K562 (cell line): ENCODE results near the gene EVC. TPM values are rescaled to one million over a fixed set of nuclear protein-coding genes. Genes with fewer than 3 reads are reported as not detected.

Experiments
- ATAC-seq: fragments of 200-7000 bp; cut with Tn5 transposase; 3 replicates; pipeline ENCODE4 v1.9.1; 2020; ENCODE audit warnings: moderate library complexity
- BruUV-seq: library from RNA; stranded (reverse); fragments of 400-500 nt; replicated peaks from 2 replicates; lab custom pipeline; 2021; lab: Mats Ljungman, UMichigan
- CTCF ChIA-PET: fragments of 300-600 bp; formaldehyde crosslinking; extraction: SDS; loops from one replicate; lab custom pipeline; 2021; ENCODE audit warnings: low intra/inter-chr PET ratio; lab: Yijun Ruan, JAX
- POLR2A ChIA-PET: fragments of 300-600, 350-650 bp; sonication (Branson Sonifier 250); formaldehyde crosslinking; extraction: SDS; loops from one replicate; lab custom pipeline; 2021; ENCODE audit warnings: antibody characterized with exemption, inconsistent platforms; lab: Yijun Ruan, JAX
- DNase-seq, 4 experiments: peaks; one replicate each; pipeline versions ENCODE4 v3.0.0 to v3.0.0-alpha.2; 2011 to 2018; ENCODE audit warnings: low spot score in 3 of 4, mixed read lengths in 3 of 4; ENCODE audit errors: extremely low read depth in 1 of 4
- FAIRE-seq: peaks from 2 replicates; lab custom pipeline; 2011; peaks lifted over from hg19 to GRCh38; lab: Jason Lieb, UNC
- H2AFZ ChIP-seq: 2 replicates; pipeline ENCODE4 v1.6.0; 2011; ENCODE audit warnings: low read depth, low read length, control low read depth, inconsistent platforms
- H3K27ac ChIP-seq: fragments of 200-600 bp; 3 replicates; pipeline ENCODE4 v1.8.0; 2011; ENCODE audit warnings: low read depth, mild to moderate bottlenecking, control low read depth, inconsistent platforms, low read length, moderate library complexity, mixed read lengths; ENCODE audit errors: extremely low read depth
- H3K27me3 ChIP-seq, 2 experiments: fragments of 300-600 bp in 1 of 2; 2 replicates in 1 of 2; 3 replicates in 1 of 2; pipeline versions ENCODE4 v1.6.0 to v1.8.0; 2011; ENCODE audit warnings: inconsistent platforms in 2 of 2, low read length in 2 of 2, mild to moderate bottlenecking in 1 of 2, mixed read lengths in 1 of 2, moderate library complexity in 1 of 2; ENCODE audit not compliant: control insufficient read depth in 2 of 2, insufficient read depth in 2 of 2
- H3K36me3 ChIP-seq: fragments of 300-600 bp; 3 replicates; pipeline ENCODE4 v1.8.0; 2011; ENCODE audit warnings: mild to moderate bottlenecking, low read length, inconsistent platforms; ENCODE audit not compliant: control insufficient read depth, insufficient read depth
- H3K4me1 ChIP-seq, 2 experiments: fragments of 200-600 bp in 1 of 2; replicated peaks in 1 of 2; 2 replicates in 1 of 2; 3 replicates in 1 of 2; pipeline versions ENCODE4 v1.5.1 to v1.8.0; 2011; ENCODE audit warnings: inconsistent platforms in 2 of 2, low read length in 2 of 2, mild to moderate bottlenecking in 1 of 2, mixed read lengths in 1 of 2, moderate library complexity in 1 of 2; ENCODE audit not compliant: control insufficient read depth in 2 of 2, insufficient read depth in 2 of 2
- H3K4me2 ChIP-seq: 2 replicates; pipeline ENCODE4 v1.6.1; 2011; ENCODE audit warnings: low read length, control low read depth, inconsistent platforms, mixed read lengths; ENCODE audit not compliant: insufficient read depth
- H3K4me3 ChIP-seq: fragments of 200-600 bp; sonication (generic), shearing (Covaris generic); 2 replicates; pipeline ENCODE4 v1.5.1; 2016; ENCODE audit warnings: control low read depth, inconsistent platforms
- H3K79me2 ChIP-seq: fragments of 200-600 bp; 3 replicates; pipeline ENCODE4 v1.8.0; 2011; ENCODE audit warnings: low read length, inconsistent platforms; ENCODE audit not compliant: control insufficient read depth, insufficient read depth
- H3K9ac ChIP-seq, 2 experiments: 2 replicates each; pipeline versions ENCODE4 v1.6.0 to v1.6.1; 2011; ENCODE audit warnings: low read depth in 2 of 2, low read length in 2 of 2, control low read depth in 1 of 2, inconsistent platforms in 1 of 2, mild to moderate bottlenecking in 1 of 2, mixed read lengths in 1 of 2; ENCODE audit not compliant: insufficient read depth in 1 of 2
- H3K9me1 ChIP-seq: one replicate; pipeline ENCODE4 v1.6.0; 2011; ENCODE audit warnings: inconsistent platforms, mild to moderate bottlenecking, low read length, moderate library complexity; ENCODE audit not compliant: control insufficient read depth, insufficient read depth
- H3K9me3 ChIP-seq: replicated peaks from 2 replicates; pipeline ENCODE4 v1.5.1; 2011; ENCODE audit warnings: low read depth, low read length, inconsistent platforms; ENCODE audit not compliant: control insufficient read depth, insufficient read depth
- H4K20me1 ChIP-seq: replicated peaks from 2 replicates; pipeline ENCODE4 v1.6.1; 2011; ENCODE audit warnings: low read length, inconsistent platforms, mixed read lengths; ENCODE audit not compliant: control insufficient read depth, insufficient read depth
- ETS2 ChIP-seq: IDR thresholded peaks from 2 replicates; pipeline ENCODE4 v1.6.1; 2016; ENCODE audit warnings: borderline replicate concordance, missing genetic modification characterization, mild to moderate bottlenecking, moderate library complexity, missing compliant biosample characterization; ENCODE audit not compliant: poor library complexity, severe bottlenecking
- KLF16 ChIP-seq: IDR thresholded peaks from 2 replicates; pipeline ENCODE4 v1.6.1; 2016; ENCODE audit warnings: antibody characterized with exemption
- SIN3A ChIP-seq, 2 experiments: fragments of 150-350 bp in 1 of 2; IDR thresholded peaks; 2 replicates each; pipeline ENCODE4 v1.6.1; 2011 to 2016; ENCODE audit warnings: borderline replicate concordance in 2 of 2, low read depth in 2 of 2, low read length in 2 of 2, mild to moderate bottlenecking in 2 of 2, moderate library complexity in 2 of 2; ENCODE audit not compliant: control insufficient read depth in 1 of 2
- STAT6 ChIP-seq: sonication (generic); formaldehyde crosslinking; IDR thresholded peaks from 2 replicates; pipeline ENCODE4 v1.8.1; 2023; ENCODE audit warnings: mild to moderate bottlenecking, missing genetic modification reagents
- YY1 ChIP-seq, 3 experiments: IDR thresholded peaks; 2 replicates each; pipeline ENCODE4 v1.6.1; 2011; ENCODE audit warnings: low read length in 2 of 3, mild to moderate bottlenecking in 2 of 3, moderate library complexity in 2 of 3, borderline replicate concordance in 1 of 3, control low read depth in 1 of 3, low read depth in 1 of 3; ENCODE audit not compliant: insufficient read depth in 3 of 3, insufficient replicate concordance in 2 of 3, control insufficient read depth in 1 of 3, insufficient read length in 1 of 3; ENCODE audit errors: extremely low read depth in 1 of 3
- ZNF133 ChIP-seq: fragments of 250-450 bp; sonication (Bioruptor Pico); IDR thresholded peaks from 2 replicates; pipeline ENCODE4 v1.4.0; 2020; ENCODE audit warnings: mild to moderate bottlenecking
- WGBS: fragments of 100-300 bp; shearing (Covaris generic); methylation state at CpG from one replicate; pipeline ENCODE4 v1.1.6; 2016; ENCODE audit warnings: low coverage, mixed read lengths; ENCODE audit not compliant: insufficient coverage; ENCODE audit errors: missing lambda C conversion rate; 5-methylcytosine and 5-hydroxymethylcytosine counted together
- in situ Hi-C: fragments of 300-500 bp; cut with MboI; formaldehyde crosslinking; loops from 4 replicates; pipeline ENCODE4 v1.15.0; 2018; ENCODE audit warnings: inconsistent platforms, mixed read lengths
- intact Hi-C: fragments of 100-400 bp; cut with micrococcal nuclease; formaldehyde crosslinking; loops from 2 replicates; pipeline ENCODE4 v1.14.2; 2022
- polyA plus RNA-seq, 8 experiments: library from polyadenylated mRNA; depleted of rRNA in 4 of 8; stranded (reverse) in 5 of 8; unstranded in 3 of 8; fragments of >200 nt; fragmentation: Nextera tagmentation in 2 of 8; fragmentation: Illumina TruSeq in 1 of 8; extraction: Ambion mirVana in 2 of 8; extraction: Trizol in 1 of 8; gene quantifications; 2 replicates each; pipeline versions ENCODE4 v1.2.1 to v1.2.3, GENCODE V29; 2011 to 2014; ENCODE audit warnings: inconsistent platforms in 1 of 8, missing spikeins in 1 of 8
- total RNA-seq, 7 experiments: library from RNA; depleted of rRNA in 6 of 7; stranded (reverse); fragments of >200 nt in 6 of 7; fragmentation: Illumina TruSeq in 2 of 7; extraction: Trizol in 2 of 7; gene quantifications; 2 replicates each; pipeline versions ENCODE4 v1.2.1 to v1.2.3, GENCODE V29; 2011 to 2021; ENCODE audit warnings: low replicate concordance in 1 of 7

EVC gene
- total and polyA plus RNA-seq, 9 of the 15 experiments (the other 6 are each of a cell fraction or from before 2014, with no cell fraction given) = 0.03 to 3.2 (median 1.1) TPM

- no TSS peak for BruUV-seq
- Histone ChIP-seq H3K79me2 (no peaks in the 10 kb centered on the region), H3K27ac (no peak overlapping the region), H2AFZ (no peak overlapping the region), H3K4me3 (no peak overlapping the region), H3K4me2 (no peak overlapping the region), H3K36me3 (no peaks in the 10 kb centered on the region), H3K9me1 (no peaks in the 10 kb centered on the region), H3K9ac (no peak overlapping the region), H4K20me1 (no peaks in the 10 kb centered on the region), H3K9me3 (no peaks in the 10 kb centered on the region), H3K27me3 (0 out of 5 replicates have a peak, but pooled peaks cover 0 to 4% of the 10 kb centered on the region in 2 experiments), H3K4me1 (no peaks in the 10 kb centered on the region)
- intact Hi-C loops = no loop called here
- FAIRE-seq = no peak
- 5% methylated on average over 4 of the region's 4 CpGs for WGBS
- TF ChIP-seq ETS2 (tag) = no peak
- TF ChIP-seq YY1 (IDR thresholded peaks at IDR 0.05; ENCODE audit: borderline replicate concordance in 1 of 3, control insufficient read depth in 1 of 3, extremely low read depth in 1 of 3, insufficient read depth in 3 of 3, insufficient read length in 1 of 3, insufficient replicate concordance in 2 of 3, low read depth in 1 of 3, low read length in 2 of 3) = no peak
- no peak for TF ChIP-seq KLF16
- no peak for ATAC-seq
- in situ Hi-C loops = no loop called here
- no peak for DNase-seq
- ChIA-PET POLR2A (interaction anchor here (0.7 kb wide), 1 partner anchor 284 kb away, joined by 3 read pairs; no protein-coding TSS in a partner anchor), CTCF (no interaction called here)
Observed at GRCh38 chr4:5693871-5694270, 17.1 kb upstream of the EVC start.

- H3K27ac ChIP-seq = no peak overlapping the region
- WGBS = 10% methylated on average over 9 of the region's 11 CpGs
- no TSS peak for BruUV-seq
- DNase-seq (no peak), ATAC-seq (no peak), FAIRE-seq (no peak)
- CTCF ChIA-PET = interaction anchor here (0.6 kb wide), 1 partner anchor 19 kb away, joined by 5 read pairs; no protein-coding TSS in a partner anchor
- no peak overlapping the region for H3K9ac ChIP-seq
- no peaks in the 10 kb centered on the region for H3K9me1 ChIP-seq
- in situ Hi-C loops = no loop called here
- H2AFZ ChIP-seq = no peak overlapping the region
- H3K9me3 ChIP-seq = no peaks in the 10 kb centered on the region
- no peak overlapping the region for H3K4me2 ChIP-seq
- H3K79me2 ChIP-seq = no peaks in the 10 kb centered on the region
- H3K27me3 ChIP-seq = 0 out of 5 replicates have a peak, but pooled peaks cover 0 to 4% of the 10 kb centered on the region in 2 experiments
- POLR2A ChIA-PET = no interaction called here
- H4K20me1 ChIP-seq = no peaks in the 10 kb centered on the region
- H3K4me1 ChIP-seq = no peaks in the 10 kb centered on the region
- no peak overlapping the region for H3K4me3 ChIP-seq
- H3K36me3 ChIP-seq = no peaks in the 10 kb centered on the region
- intact Hi-C loops = no loop called here
- TF ChIP-seq ZNF133 = no peak
- TF ChIP-seq SIN3A (IDR thresholded peaks at IDR 0.05; ENCODE audit: borderline replicate concordance in 2 of 2, control insufficient read depth in 1 of 2, low read depth in 2 of 2, low read length in 2 of 2) = no peak
- TF ChIP-seq STAT6 (CRISPR knock-in tag) = no peak
Observed at GRCh38 chr4:5696341-5696740, 14.7 kb upstream of the EVC start.
